ENCODE results near the gene ACOT13. TPM values are rescaled to one million over a fixed set of nuclear protein-coding genes. Genes with fewer than 3 reads are reported as not detected.
A peak's percentile ranks its signal among the peaks of the same experiment; 100 is the strongest.

ACOT13 gene
- total RNA-seq, 3 donors from 2014 or later (not counting 1 experiment from before 2014, with no cell fraction given), result 3.2 to 4.3 (median 4.2) TPM

- Mint-ChIP-seq H3K27ac (no peak overlapping the region), H3K27me3 (ENCODE audit: low read depth in 2 of 2) (no peaks in the 10 kb centered on the region), H3K9me3 (no peaks in the 10 kb centered on the region), H3K36me3 (peaks cover 5% of the 10 kb centered on the region), H3K4me3 (no peak overlapping the region), H3K4me1 (peaks cover 5 to 11% of the 10 kb centered on the region in 2 donors)
- no peaks in the 10 kb centered on the region for H3K4me1 ChIP-seq (ENCODE audit: control insufficient read depth, insufficient read depth, low read length)
- ATAC-seq (no peak), DNase-seq (no peak)
- H3K27ac ChIP-seq (ENCODE audit: low read length), result no peak overlapping the region
- TF ChIP-seq CTCF (IDR thresholded peaks at IDR 0.05), result no peak
- no peak overlapping the region for H3K4me3 ChIP-seq (ENCODE audit: low read length)
- WGBS (ENCODE audit: insufficient coverage), result 98% methylated on average over 3 of the region's 4 CpGs
- no peaks in the 10 kb centered on the region for H3K9me3 ChIP-seq (ENCODE audit: control insufficient read depth, insufficient read depth, low read length)
- intact Hi-C loops (cut with micrococcal nuclease), result no loop called here
- H3K36me3 ChIP-seq (ENCODE audit: control insufficient read depth, insufficient read depth, low read length), result no peaks in the 10 kb centered on the region
- H3K27me3 ChIP-seq (ENCODE audit: control insufficient read depth, insufficient read depth, low read length), result no peaks in the 10 kb centered on the region
Observed at GRCh38 chr6:24692003-24692402, 25.1 kb downstream of the ACOT13 start.

GRCh38 chr6:24692415-24692814 lies 25.5 kb downstream of the ACOT13 start:
- H3K27me3 Mint-ChIP-seq (ENCODE audit: low read depth in 2 of 2), result no peaks in the 10 kb centered on the region

GRCh38 chr6:24692848-24693592 lies 26.1 kb downstream of the ACOT13 start:
- Mint-ChIP-seq H3K4me1 (peaks cover 5 to 11% of the 10 kb centered on the region in 2 donors), H3K4me3 (no peak overlapping the region), H3K9me3 (no peaks in the 10 kb centered on the region), H3K36me3 (no peaks in the 10 kb centered on the region), H3K27me3 (ENCODE audit: low read depth in 2 of 2) (no peaks in the 10 kb centered on the region), H3K27ac (peak overlapping the region in 1 of 2 donors; percentile 5)
- 100% methylated on average over 2 of the region's 2 CpGs for WGBS (ENCODE audit: insufficient coverage)
- Histone ChIP-seq H3K4me3 (ENCODE audit: low read length) (no peak overlapping the region), H3K27me3 (ENCODE audit: control insufficient read depth, insufficient read depth, low read length) (no peaks in the 10 kb centered on the region), H3K9me3 (ENCODE audit: control insufficient read depth, insufficient read depth, low read length) (no peaks in the 10 kb centered on the region), H3K36me3 (ENCODE audit: control insufficient read depth, insufficient read depth, low read length) (no peaks in the 10 kb centered on the region), H3K4me1 (ENCODE audit: control insufficient read depth, insufficient read depth, low read length) (no peaks in the 10 kb centered on the region), H3K27ac (ENCODE audit: low read length) (no peak overlapping the region)
- ATAC-seq (no peak), DNase-seq (no peak)
- TF ChIP-seq CTCF (IDR thresholded peaks at IDR 0.05), result no peak
- intact Hi-C loops (cut with micrococcal nuclease), result no loop called here

More at GRCh38 chr6:24692415-24692814, 25.5 kb downstream of the ACOT13 start:
- no peak overlapping the region for H3K4me3 ChIP-seq (ENCODE audit: low read length)
- Mint-ChIP-seq H3K9me3 (no peaks in the 10 kb centered on the region), H3K36me3 (peaks cover 2% of the 10 kb centered on the region), H3K4me3 (no peak overlapping the region), H3K27ac (no peak overlapping the region), H3K4me1 (peaks cover 5 to 11% of the 10 kb centered on the region in 2 donors)
- no peak overlapping the region for H3K27ac ChIP-seq (ENCODE audit: low read length)
- intact Hi-C loops (cut with micrococcal nuclease), result no loop called here
- no peaks in the 10 kb centered on the region for H3K36me3 ChIP-seq (ENCODE audit: control insufficient read depth, insufficient read depth, low read length)
- H3K9me3 ChIP-seq (ENCODE audit: control insufficient read depth, insufficient read depth, low read length), result no peaks in the 10 kb centered on the region
- no peaks in the 10 kb centered on the region for H3K27me3 ChIP-seq (ENCODE audit: control insufficient read depth, insufficient read depth, low read length)
- no peak for DNase-seq
- WGBS (ENCODE audit: insufficient coverage), result 96% methylated on average over 3 of the region's 3 CpGs
- ATAC-seq, result no peak
- H3K4me1 ChIP-seq (ENCODE audit: control insufficient read depth, insufficient read depth, low read length), result no peaks in the 10 kb centered on the region
- no peak for TF ChIP-seq CTCF (IDR thresholded peaks at IDR 0.05)

- Mint-ChIP-seq H3K27ac (no peak overlapping the region), H3K9me3 (no peaks in the 10 kb centered on the region), H3K27me3 (ENCODE audit: low read depth in 2 of 2) (no peaks in the 10 kb centered on the region), H3K4me3 (no peak overlapping the region), H3K4me1 (peaks cover 5 to 11% of the 10 kb centered on the region in 2 donors), H3K36me3 (no peaks in the 10 kb centered on the region)
- Histone ChIP-seq H3K4me3 (ENCODE audit: low read length) (no peak overlapping the region), H3K4me1 (ENCODE audit: control insufficient read depth, insufficient read depth, low read length) (no peaks in the 10 kb centered on the region), H3K9me3 (ENCODE audit: control insufficient read depth, insufficient read depth, low read length) (no peaks in the 10 kb centered on the region), H3K27me3 (ENCODE audit: control insufficient read depth, insufficient read depth, low read length) (no peaks in the 10 kb centered on the region), H3K36me3 (ENCODE audit: control insufficient read depth, insufficient read depth, low read length) (no peaks in the 10 kb centered on the region), H3K27ac (ENCODE audit: low read length) (no peak overlapping the region)
- no peak for TF ChIP-seq CTCF (IDR thresholded peaks at IDR 0.05)
- ATAC-seq (no peak), DNase-seq (no peak)
- intact Hi-C loops (cut with micrococcal nuclease), result no loop called here
- 83% methylated on average over 1 of the region's 1 CpG for WGBS (ENCODE audit: insufficient coverage)
Observed at GRCh38 chr6:24694198-24694597, 27.3 kb downstream of the ACOT13 start.

All from natural killer cell (primary cell).